Common myeloid progenitor, CD34-positive (primary cell): ENCODE results near the gene CNTFR.

ENCODE experiments used
- CTCF ChIA-PET: fragments of 350-600 bp; sonication (Branson Sonifier 250); formaldehyde crosslinking; loops from one replicate; lab custom pipeline; 2021; ENCODE audit warnings: antibody characterized with exemption; lab: Charles Lee
- POLR2A ChIA-PET: fragments of 350-600 bp; sonication (Branson Sonifier 250); formaldehyde crosslinking; loops from one replicate; lab custom pipeline; 2021; ENCODE audit warnings: antibody characterized with exemption; lab: Charles Lee
- DNase-seq, 3 donors: peaks; one replicate each; pipeline versions ENCODE4 v3.0.0 to v3.0.0-alpha.2; 2013
- H3K27ac ChIP-seq, 2 experiments: 1 replicate in 1 of 2; 2 replicates in 1 of 2; pipeline ENCODE4 v1.7.0; 2013; ENCODE audit warnings: inconsistent platforms in 2 of 2, low read length in 2 of 2, mild to moderate bottlenecking in 2 of 2, low read depth in 1 of 2, moderate library complexity in 1 of 2; ENCODE audit not compliant: severe bottlenecking in 2 of 2, insufficient read depth in 1 of 2, poor library complexity in 1 of 2
- H3K27me3 ChIP-seq, 5 experiments: replicated peaks in 2 of 5; 1 replicate in 3 of 5; 2 replicates in 2 of 5; pipeline versions ENCODE4 v1.6.1 to v1.7.0; 2013; ENCODE audit warnings: low read length in 4 of 5, mild to moderate bottlenecking in 2 of 5, moderate library complexity in 2 of 5, inconsistent platforms in 1 of 5; ENCODE audit not compliant: insufficient read depth in 5 of 5, control insufficient read depth in 4 of 5
- H3K36me3 ChIP-seq, 4 experiments: 1 replicate in 2 of 4; 2 replicates in 2 of 4; pipeline versions ENCODE4 v1.6.1 to v1.7.0; 2013; ENCODE audit warnings: low read length in 3 of 4, control low read depth in 1 of 4, mild to moderate bottlenecking in 1 of 4; ENCODE audit not compliant: control insufficient read depth in 4 of 4, insufficient read depth in 4 of 4
- H3K4me1 ChIP-seq, 4 experiments: 1 replicate in 3 of 4; 2 replicates in 1 of 4; pipeline versions ENCODE4 v1.6.1 to v1.7.1; 2013; ENCODE audit warnings: low read length in 3 of 4, mild to moderate bottlenecking in 3 of 4, control low read depth in 1 of 4, inconsistent platforms in 1 of 4, moderate library complexity in 1 of 4; ENCODE audit not compliant: control insufficient read depth in 4 of 4, insufficient read depth in 4 of 4; ENCODE audit errors: control extremely low read depth in 1 of 4
- H3K4me3 ChIP-seq, 7 experiments: 1 replicate in 4 of 7; 2 replicates in 3 of 7; pipeline versions ENCODE4 v1.5.1 to v1.7.0; 2013; ENCODE audit warnings: mild to moderate bottlenecking in 7 of 7, low read length in 6 of 7, moderate library complexity in 6 of 7, inconsistent platforms in 2 of 7, low read depth in 2 of 7, control low read depth in 1 of 7; ENCODE audit not compliant: insufficient read depth in 4 of 7, control insufficient read depth in 1 of 7; ENCODE audit errors: extremely low read depth in 1 of 7
- H3K9me3 ChIP-seq, 5 experiments: 1 replicate in 4 of 5; 2 replicates in 1 of 5; pipeline versions ENCODE4 v1.6.1 to v1.7.1; 2013; ENCODE audit warnings: low read length in 4 of 5, mild to moderate bottlenecking in 2 of 5, inconsistent platforms in 1 of 5, low read depth in 1 of 5, moderate library complexity in 1 of 5; ENCODE audit not compliant: control insufficient read depth in 4 of 5, insufficient read depth in 2 of 5; ENCODE audit errors: control extremely low read depth in 1 of 5
- WGBS: methylation state at CpG from one replicate; pipeline ENCODE4 v1.1.5; 2013; ENCODE audit not compliant: insufficient coverage; 5-methylcytosine and 5-hydroxymethylcytosine counted together

Gene CNTFR

GRCh38 chr9:34508463-34508862 is 81.1 kb downstream of the CNTFR start:
- CTCF ChIA-PET = no interaction called here
- H3K9me3 ChIP-seq = no peaks in the 10 kb centered on the region
- H3K4me3 ChIP-seq = no peak overlapping the region
- no peaks in the 10 kb centered on the region for H3K4me1 ChIP-seq
- DNase-seq = no peak
- no peaks in the 10 kb centered on the region for H3K36me3 ChIP-seq
- no peak overlapping the region for H3K27ac ChIP-seq
- POLR2A ChIA-PET = no interaction called here
- 94% methylated on average over 3 of the region's 3 CpGs for WGBS
- peaks cover 0 to 20% (median 0%) of the 10 kb centered on the region in 5 experiments for H3K27me3 ChIP-seq

- Histone ChIP-seq H3K27ac (no peak overlapping the region), H3K4me1 (no peaks in the 10 kb centered on the region), H3K9me3 (no peaks in the 10 kb centered on the region), H3K27me3 (peaks cover 0 to 21% (median 0%) of the 10 kb centered on the region in 5 experiments), H3K36me3 (no peaks in the 10 kb centered on the region), H3K4me3 (no peak overlapping the region)
- no peak for DNase-seq
- CTCF ChIA-PET = interaction anchor here (2.1 kb wide), 1 partner anchor 11 kb away, joined by 6 read pairs; no protein-coding TSS in a partner anchor
- POLR2A ChIA-PET = no interaction called here
Measured at GRCh38 chr9:34507966-34508365, 81.6 kb downstream of the CNTFR start.

- H3K27ac ChIP-seq = no peak overlapping the region
- H3K27me3 ChIP-seq = peaks cover 0 to 21% (median 0%) of the 10 kb centered on the region in 5 experiments
- 95% methylated on average over 4 of the region's 5 CpGs for WGBS
- CTCF ChIA-PET = interaction anchor here (0.8 to 2.4 kb wide), 4 partner anchors 10 to 76 kb away, joined by 3 to 6 read pairs (median 4); no protein-coding TSS in a partner anchor
- H3K36me3 ChIP-seq = no peaks in the 10 kb centered on the region
- H3K9me3 ChIP-seq = no peaks in the 10 kb centered on the region
- POLR2A ChIA-PET = no interaction called here
- no peak overlapping the region for H3K4me3 ChIP-seq
- no peaks in the 10 kb centered on the region for H3K4me1 ChIP-seq
- no peak for DNase-seq
Measured at GRCh38 chr9:34507556-34507955, 82.0 kb downstream of the CNTFR start.

- CTCF ChIA-PET = interaction anchor here (0.7 to 2.4 kb wide), 5 partner anchors 9 to 75 kb away, joined by 3 to 6 read pairs (median 4); no protein-coding TSS in a partner anchor
- no peak for DNase-seq
- H3K27ac ChIP-seq = no peak overlapping the region
- H3K27me3 ChIP-seq = peaks cover 0 to 19% (median 0%) of the 10 kb centered on the region in 5 experiments
- 100% methylated on average over 5 of the region's 7 CpGs for WGBS
- H3K4me3 ChIP-seq = no peak overlapping the region
- no peaks in the 10 kb centered on the region for H3K36me3 ChIP-seq
- H3K9me3 ChIP-seq = no peaks in the 10 kb centered on the region
- no peaks in the 10 kb centered on the region for H3K4me1 ChIP-seq
- POLR2A ChIA-PET = interaction anchor here (0.6 kb wide), 1 partner anchor 91 kb away, joined by 4 read pairs; no protein-coding TSS in a partner anchor
Measured at GRCh38 chr9:34506623-34507022, 82.9 kb downstream of the CNTFR start.

GRCh38 chr9:34505370-34506120 is 84.0 kb downstream of the CNTFR start:
- H3K36me3 ChIP-seq = no peaks in the 10 kb centered on the region
- no peak overlapping the region for H3K4me3 ChIP-seq
- POLR2A ChIA-PET = interaction anchor here (0.7 kb wide), 1 partner anchor 117 kb away, joined by 3 read pairs; no protein-coding TSS in a partner anchor
- H3K27me3 ChIP-seq = peaks cover 0 to 16% (median 0%) of the 10 kb centered on the region in 5 experiments
- CTCF ChIA-PET = interaction anchor here (0.7 to 2.4 kb wide), 3 partner anchors 67 to 74 kb away, joined by 3 to 6 read pairs (median 5); no protein-coding TSS in a partner anchor
- 96% methylated on average over 4 of the region's 5 CpGs for WGBS
- no peaks in the 10 kb centered on the region for H3K9me3 ChIP-seq
- H3K27ac ChIP-seq = no peak overlapping the region
- no peaks in the 10 kb centered on the region for H3K4me1 ChIP-seq
- no peak for DNase-seq

- no peaks in the 10 kb centered on the region for H3K4me1 ChIP-seq
- H3K36me3 ChIP-seq = no peaks in the 10 kb centered on the region
- H3K27ac ChIP-seq = no peak overlapping the region
- no peaks in the 10 kb centered on the region for H3K9me3 ChIP-seq
- DNase-seq = no peak
- POLR2A ChIA-PET = no interaction called here
- H3K27me3 ChIP-seq = peaks cover 0 to 16% (median 0%) of the 10 kb centered on the region in 5 experiments
- CTCF ChIA-PET = interaction anchor here (0.5 to 5.0 kb wide), 13 partner anchors 11 to 1231 kb away, joined by 3 to 60 read pairs (median 14); no protein-coding TSS in a partner anchor
- H3K4me3 ChIP-seq = no peak overlapping the region
Measured at GRCh38 chr9:34503406-34503805, 86.1 kb downstream of the CNTFR start.

- no peak for DNase-seq
- ChIA-PET CTCF (interaction anchor here (0.5 to 5.0 kb wide), 15 partner anchors 9 to 1230 kb away, joined by 3 to 60 read pairs (median 10); no protein-coding TSS in a partner anchor), POLR2A (no interaction called here)
- Histone ChIP-seq H3K4me3 (no peak overlapping the region), H3K36me3 (no peaks in the 10 kb centered on the region), H3K27me3 (peaks cover 0 to 16% (median 0%) of the 10 kb centered on the region in 5 experiments), H3K4me1 (no peaks in the 10 kb centered on the region), H3K9me3 (no peaks in the 10 kb centered on the region), H3K27ac (no peak overlapping the region)
- WGBS = 95% methylated on average over 5 of the region's 6 CpGs
Measured at GRCh38 chr9:34502891-34503290, 86.6 kb downstream of the CNTFR start.
